ENCODE results near the gene HSPA6.

DNA sequence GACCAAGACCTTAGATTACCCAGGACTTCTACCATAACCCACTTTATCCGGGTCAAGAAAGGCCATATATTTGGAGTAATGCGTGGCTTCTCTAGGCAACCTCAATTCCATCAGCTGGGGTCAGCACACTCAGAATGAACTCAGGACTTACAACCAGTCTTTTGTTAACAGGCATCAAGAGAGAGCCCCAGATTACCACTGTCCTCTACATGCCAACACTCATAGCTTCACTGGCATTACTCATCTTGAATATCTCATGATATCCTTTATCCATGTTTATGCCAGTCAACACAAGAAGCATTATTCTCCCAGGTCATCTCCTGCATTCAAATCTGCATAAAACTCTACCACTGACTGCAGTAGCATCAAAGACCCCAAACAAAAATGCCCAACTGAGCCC, 25.7 kb upstream of the HSPA6 start:
- no peak for TF ChIP-seq EZH2 (IDR thresholded peaks at IDR 0.05; ENCODE audit: borderline replicate concordance, insufficient read depth, low read depth, low read length, poor library complexity, severe bottlenecking)
- TF ChIP-seq, protein P1, sequence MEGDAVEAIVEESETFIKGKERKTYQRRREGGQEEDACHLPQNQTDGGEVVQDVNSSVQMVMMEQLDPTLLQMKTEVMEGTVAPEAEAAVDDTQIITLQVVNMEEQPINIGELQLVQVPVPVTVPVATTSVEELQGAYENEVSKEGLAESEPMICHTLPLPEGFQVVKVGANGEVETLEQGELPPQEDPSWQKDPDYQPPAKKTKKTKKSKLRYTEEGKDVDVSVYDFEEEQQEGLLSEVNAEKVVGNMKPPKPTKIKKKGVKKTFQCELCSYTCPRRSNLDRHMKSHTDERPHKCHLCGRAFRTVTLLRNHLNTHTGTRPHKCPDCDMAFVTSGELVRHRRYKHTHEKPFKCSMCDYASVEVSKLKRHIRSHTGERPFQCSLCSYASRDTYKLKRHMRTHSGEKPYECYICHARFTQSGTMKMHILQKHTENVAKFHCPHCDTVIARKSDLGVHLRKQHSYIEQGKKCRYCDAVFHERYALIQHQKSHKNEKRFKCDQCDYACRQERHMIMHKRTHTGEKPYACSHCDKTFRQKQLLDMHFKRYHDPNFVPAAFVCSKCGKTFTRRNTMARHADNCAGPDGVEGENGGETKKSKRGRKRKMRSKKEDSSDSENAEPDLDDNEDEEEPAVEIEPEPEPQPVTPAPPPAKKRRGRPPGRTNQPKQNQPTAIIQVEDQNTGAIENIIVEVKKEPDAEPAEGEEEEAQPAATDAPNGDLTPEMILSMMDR (IDR thresholded peaks at IDR 0.05), result no peak
